ENCODE data around the gene RGS10.

GRCh38 chr10:119489991-119490326 is 52.6 kb downstream of the RGS10 start:
- TF ChIP-seq POLR2A (IDR thresholded peaks at IDR 0.05) (no peak), CTCF (IDR thresholded peaks at IDR 0.05) (no peak)
